Measurements from ENCODE around the gene OTULINL. TPM values are rescaled to one million over a fixed set of nuclear protein-coding genes. Genes with fewer than 3 reads are reported as not detected.
A peak's percentile ranks its signal among the peaks of the same experiment; 100 is the strongest.

OTULINL gene
- total RNA-seq = 1 to 10 TPM; 6.4 to 7.3 TPM

DNA sequence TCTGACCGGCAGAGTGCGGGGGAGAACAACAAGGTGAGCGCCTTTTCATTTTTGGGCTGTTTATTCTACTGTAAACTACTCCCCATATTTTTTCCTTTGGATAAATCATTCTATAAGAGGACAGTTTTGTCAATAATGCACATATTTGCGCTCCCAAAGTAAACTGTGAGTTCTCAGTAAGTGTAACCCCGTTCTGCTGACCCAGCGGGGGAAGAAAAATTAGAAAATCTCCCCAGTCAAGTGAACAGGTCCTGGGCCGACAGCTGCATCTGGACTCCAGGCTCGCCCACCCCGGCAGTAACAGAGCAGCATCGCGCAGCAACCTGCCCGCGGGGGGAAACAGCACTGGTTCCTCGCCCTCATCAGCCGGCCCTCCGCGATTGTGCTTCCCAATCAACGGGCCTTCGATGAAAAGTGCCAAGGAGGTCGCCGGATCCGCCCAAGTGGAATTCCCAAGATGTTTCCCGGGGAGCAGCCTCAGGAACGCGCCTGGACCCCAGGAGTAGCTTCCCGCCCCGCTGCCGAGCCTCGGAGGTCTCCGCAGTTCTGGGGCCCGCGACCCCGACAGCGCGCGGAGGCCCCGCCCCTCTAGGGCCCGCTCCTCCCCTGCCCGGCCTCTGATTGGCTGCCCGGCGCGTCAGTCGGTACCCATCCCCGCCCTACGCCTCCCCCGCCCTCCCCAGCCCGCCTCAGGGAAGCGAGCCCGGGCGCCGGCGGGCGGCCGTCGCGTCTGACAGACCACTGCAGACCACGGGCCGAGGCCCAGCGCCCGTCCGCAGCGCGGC is at the start of gene OTULINL:
TSS of gene OTULINL (plus strand) at position 687 of the 785 bp plus-strand sequence. CDS start 103 bp downstream, outside the sequence.
- DNase-seq (ENCODE audit: low spot score) = peak; percentile 49
- Histone ChIP-seq H3K9me3 (no peaks in the 10 kb centered on the region), H3K27me3 (replicated peaks; ENCODE audit: insufficient read depth) (no peaks in the 10 kb centered on the region), H3K4me3 (peak within 1 kb of the TSS; percentile 92), H3K27ac (no peak within 1 kb of the TSS), H3K36me3 (no peaks in the 10 kb centered on the region), H3K4me1 (ENCODE audit: control insufficient read depth in 1 of 2, low read depth in 2 of 2) (peaks cover 0 to 9% of the 10 kb centered on the region in 2 donors)
- ATAC-seq (ENCODE audit: insufficient number of reproducible peaks, low FRiP score, low read depth) = peak; percentile 74
- TF ChIP-seq, protein P1, sequence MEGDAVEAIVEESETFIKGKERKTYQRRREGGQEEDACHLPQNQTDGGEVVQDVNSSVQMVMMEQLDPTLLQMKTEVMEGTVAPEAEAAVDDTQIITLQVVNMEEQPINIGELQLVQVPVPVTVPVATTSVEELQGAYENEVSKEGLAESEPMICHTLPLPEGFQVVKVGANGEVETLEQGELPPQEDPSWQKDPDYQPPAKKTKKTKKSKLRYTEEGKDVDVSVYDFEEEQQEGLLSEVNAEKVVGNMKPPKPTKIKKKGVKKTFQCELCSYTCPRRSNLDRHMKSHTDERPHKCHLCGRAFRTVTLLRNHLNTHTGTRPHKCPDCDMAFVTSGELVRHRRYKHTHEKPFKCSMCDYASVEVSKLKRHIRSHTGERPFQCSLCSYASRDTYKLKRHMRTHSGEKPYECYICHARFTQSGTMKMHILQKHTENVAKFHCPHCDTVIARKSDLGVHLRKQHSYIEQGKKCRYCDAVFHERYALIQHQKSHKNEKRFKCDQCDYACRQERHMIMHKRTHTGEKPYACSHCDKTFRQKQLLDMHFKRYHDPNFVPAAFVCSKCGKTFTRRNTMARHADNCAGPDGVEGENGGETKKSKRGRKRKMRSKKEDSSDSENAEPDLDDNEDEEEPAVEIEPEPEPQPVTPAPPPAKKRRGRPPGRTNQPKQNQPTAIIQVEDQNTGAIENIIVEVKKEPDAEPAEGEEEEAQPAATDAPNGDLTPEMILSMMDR (IDR thresholded peaks at IDR 0.05) = no peak

DNA sequence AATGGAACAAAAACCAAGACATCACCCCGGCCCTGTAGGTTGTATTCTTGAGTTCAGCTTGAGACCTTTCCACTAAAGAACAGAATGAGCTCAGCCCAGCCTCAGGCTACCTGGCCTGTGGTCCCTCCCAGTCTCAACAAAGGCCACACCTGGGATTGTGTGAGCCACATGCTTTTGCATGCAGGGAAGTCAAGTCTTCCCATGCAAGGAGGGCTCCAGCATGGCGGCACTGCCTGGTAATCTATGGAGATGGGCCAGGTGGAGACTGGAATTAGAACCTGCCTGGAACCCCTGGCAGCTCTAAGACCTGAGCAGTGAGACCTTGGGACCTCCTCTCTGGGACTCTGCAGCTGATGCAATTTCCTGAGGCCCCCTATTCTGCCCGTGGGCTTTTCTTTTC is 49.4 kb upstream of the OTULINL start:
- H3K4me3 ChIP-seq = no peak overlapping the region
- TF ChIP-seq, protein P1 (IDR thresholded peaks at IDR 0.05) = no peak
- no peaks in the 10 kb centered on the region for H3K9me3 ChIP-seq
- no peak for ATAC-seq (ENCODE audit: insufficient number of reproducible peaks, low FRiP score, low read depth)
- DNase-seq (ENCODE audit: low spot score) = no peak
- H3K27me3 ChIP-seq (replicated peaks; ENCODE audit: insufficient read depth) = no peaks in the 10 kb centered on the region
- H3K27ac ChIP-seq = no peak overlapping the region
- no peaks in the 10 kb centered on the region for H3K36me3 ChIP-seq
- H3K4me1 ChIP-seq (ENCODE audit: control insufficient read depth in 1 of 2, low read depth in 2 of 2) = no peaks in the 10 kb centered on the region

DNA sequence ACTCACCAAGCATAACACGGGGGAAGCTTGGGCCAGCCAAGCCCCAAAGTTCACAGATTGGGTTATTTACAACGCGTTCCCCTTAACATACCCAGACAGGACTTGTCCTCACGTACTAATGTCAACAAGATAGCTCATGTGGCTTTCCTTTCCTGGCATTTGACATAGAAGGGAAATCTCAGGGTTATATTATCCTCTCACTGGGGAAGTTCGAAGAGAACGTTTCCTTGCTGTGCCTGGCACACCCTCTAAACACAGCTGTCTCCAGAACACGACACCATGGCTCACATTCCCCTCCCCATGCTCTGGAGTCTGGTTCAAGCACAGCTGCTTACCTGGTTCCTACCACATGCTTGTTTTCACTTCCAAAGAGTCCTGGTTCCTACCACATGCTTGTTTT is 46.8 kb upstream of the OTULINL start:
- no peak for ATAC-seq (ENCODE audit: insufficient number of reproducible peaks, low FRiP score, low read depth)
- Histone ChIP-seq H3K4me3 (no peak overlapping the region), H3K4me1 (ENCODE audit: control insufficient read depth in 1 of 2, low read depth in 2 of 2) (no peaks in the 10 kb centered on the region), H3K36me3 (no peaks in the 10 kb centered on the region), H3K9me3 (no peaks in the 10 kb centered on the region), H3K27me3 (replicated peaks; ENCODE audit: insufficient read depth) (no peaks in the 10 kb centered on the region), H3K27ac (no peak overlapping the region)
- TF ChIP-seq, protein P1 (IDR thresholded peaks at IDR 0.05) = no peak
- DNase-seq (ENCODE audit: low spot score) = no peak

DNA sequence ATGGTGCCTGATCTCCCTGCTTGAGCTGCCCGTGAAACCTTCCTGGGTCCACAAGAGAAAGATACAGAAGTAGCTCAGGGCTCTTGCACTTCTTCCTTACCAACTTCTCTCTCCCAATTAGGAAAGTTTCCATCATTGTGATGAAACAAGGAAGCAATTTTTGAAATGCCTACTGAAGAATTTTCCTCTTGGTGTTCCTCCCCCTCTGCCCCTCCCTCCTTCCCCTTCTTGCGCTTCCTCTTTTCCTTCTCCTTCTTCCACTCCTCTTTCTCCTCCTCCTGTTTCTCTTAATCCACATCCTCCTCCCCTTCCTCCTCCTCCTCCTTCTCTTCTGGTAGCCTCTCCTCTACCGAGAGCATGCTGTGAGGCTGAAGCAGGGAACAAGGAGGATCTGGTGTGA is 36.3 kb upstream of the OTULINL start:
- no peak overlapping the region for H3K4me3 ChIP-seq
- no peak for DNase-seq (ENCODE audit: low spot score)
- H3K4me1 ChIP-seq (ENCODE audit: control insufficient read depth in 1 of 2, low read depth in 2 of 2) = no peaks in the 10 kb centered on the region
- H3K27me3 ChIP-seq (replicated peaks; ENCODE audit: insufficient read depth) = no peaks in the 10 kb centered on the region
- no peak for ATAC-seq (ENCODE audit: insufficient number of reproducible peaks, low FRiP score, low read depth)
- H3K36me3 ChIP-seq = no peaks in the 10 kb centered on the region
- H3K9me3 ChIP-seq = peaks cover 4% of the 10 kb centered on the region
- TF ChIP-seq, protein P1 (IDR thresholded peaks at IDR 0.05) = no peak
- H3K27ac ChIP-seq = no peak overlapping the region

DNA sequence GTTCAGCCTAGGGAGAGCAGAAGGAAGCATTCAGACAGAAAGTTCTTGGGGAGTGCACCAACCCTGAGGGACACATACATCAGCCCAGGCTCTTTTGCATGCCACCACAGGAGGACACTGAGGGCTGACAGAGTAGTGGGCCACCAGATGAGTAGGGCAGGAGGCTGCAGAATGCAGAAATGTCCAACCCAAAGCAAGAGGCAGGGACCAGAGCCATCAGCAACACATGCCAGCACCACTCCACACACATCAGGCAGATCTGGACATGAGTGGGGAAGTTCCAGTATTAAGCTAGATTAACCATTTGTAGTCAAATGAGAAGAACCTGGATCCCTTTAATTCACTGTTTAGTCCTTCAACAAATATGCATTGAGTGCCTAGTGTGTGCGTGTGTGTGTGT is 35.7 kb upstream of the OTULINL start:
- H3K9me3 ChIP-seq = peaks cover 4% of the 10 kb centered on the region
- H3K27ac ChIP-seq = no peak overlapping the region
- H3K4me1 ChIP-seq (ENCODE audit: control insufficient read depth in 1 of 2, low read depth in 2 of 2) = no peaks in the 10 kb centered on the region
- no peak overlapping the region for H3K4me3 ChIP-seq
- TF ChIP-seq, protein P1 (IDR thresholded peaks at IDR 0.05) = no peak
- H3K27me3 ChIP-seq (replicated peaks; ENCODE audit: insufficient read depth) = no peaks in the 10 kb centered on the region
- ATAC-seq (ENCODE audit: insufficient number of reproducible peaks, low FRiP score, low read depth) (no peak), DNase-seq (ENCODE audit: low spot score) (no peak)
- no peaks in the 10 kb centered on the region for H3K36me3 ChIP-seq
